Measurements from ENCODE around the gene PHYHIPL. TPM values are rescaled to one million over a fixed set of nuclear protein-coding genes. Genes with fewer than 3 reads are reported as not detected.

Gene PHYHIPL
- total and polyA plus RNA-seq, 2 donors (not counting 3 experiments of a cell fraction or from before 2014, with no cell fraction given): not detected

- H3K27me3 ChIP-seq (ENCODE audit: control insufficient read depth in 2 of 2, insufficient read depth in 2 of 2, low read length in 2 of 2): no peaks in the 10 kb centered on the region
- no peaks in the 10 kb centered on the region for H4K20me1 ChIP-seq (replicated peaks; ENCODE audit: control insufficient read depth, extremely low read depth, insufficient read depth, low read length)
- H3K9ac ChIP-seq (replicated peaks; ENCODE audit: extremely low read depth, insufficient read depth, low read length): no peak overlapping the region
- no peaks in the 10 kb centered on the region for H3K36me3 ChIP-seq (ENCODE audit: control insufficient read depth in 2 of 2, extremely low read depth in 1 of 2, insufficient read depth in 2 of 2, low read length in 2 of 2)
- H3K79me2 ChIP-seq (ENCODE audit: control insufficient read depth, insufficient read depth, low read length): no peaks in the 10 kb centered on the region
- no TSS peak for BruUV-seq (replicated peaks)
- no peaks in the 10 kb centered on the region for H3K9me3 ChIP-seq (replicated peaks; ENCODE audit: control insufficient read depth, insufficient read depth, low read length)
- no peak overlapping the region for H3K4me2 ChIP-seq (ENCODE audit: insufficient read depth, low read length)
- no peak overlapping the region for H3K27ac ChIP-seq (ENCODE audit: insufficient read depth, low read depth, low read length)
- ChIA-PET POLR2A (no interaction called here), CTCF (no interaction called here)
- H3K4me1 ChIP-seq (ENCODE audit: control insufficient read depth, extremely low read depth, insufficient read depth, low read length): no peaks in the 10 kb centered on the region
- no peak for TF ChIP-seq EZH2 (IDR thresholded peaks at IDR 0.05; ENCODE audit: borderline replicate concordance, low read depth, low read length, severe bottlenecking)
- TF ChIP-seq POLR2A (IDR thresholded peaks at IDR 0.05; ENCODE audit: low read depth, low read length): no peak
- TF ChIP-seq CTCF (IDR thresholded peaks at IDR 0.05; ENCODE audit: extremely low read depth in 1 of 2, insufficient read depth in 1 of 2, low read depth in 1 of 2, low read length in 2 of 2): no peak
- no peak for TF ChIP-seq MAX (IDR thresholded peaks at IDR 0.05; ENCODE audit: insufficient read depth, insufficient read length)
- TF ChIP-seq POLR2AphosphoS5 (IDR thresholded peaks at IDR 0.05; ENCODE audit: insufficient read depth, low read depth, low read length): no peak
- TF ChIP-seq FOS (IDR thresholded peaks at IDR 0.05; ENCODE audit: borderline replicate concordance, insufficient read depth, low read length): no peak
- TF ChIP-seq MYC (IDR thresholded peaks at IDR 0.05; ENCODE audit: low read depth, low read length): no peak
- TF ChIP-seq JUN (IDR thresholded peaks at IDR 0.05; ENCODE audit: borderline replicate concordance, insufficient read depth, insufficient read length, low read depth): no peak
- no peak for TF ChIP-seq GATA2 (IDR thresholded peaks at IDR 0.05; ENCODE audit: insufficient read depth, insufficient read length, low read depth, low read length)
- DNase-seq (ENCODE audit: low read depth, low spot score): no peak
- intact Hi-C loops (cut with micrococcal nuclease) (no loop called here), dilution Hi-C loops (cut with MboI; ENCODE audit: extremely low pct_ligation_motif_present, low sequenced_read_pairs) (no loop called here)
- no peaks in the 10 kb centered on the region for H3K9me1 ChIP-seq (replicated peaks; ENCODE audit: control insufficient read depth, extremely low read depth, insufficient read depth, low read length)
- no peak overlapping the region for H2AFZ ChIP-seq (ENCODE audit: low read depth, low read length)
- H3K4me3 ChIP-seq (replicated peaks in 1 of 3; ENCODE audit: insufficient read depth in 1 of 3, low read depth in 1 of 3, low read length in 3 of 3): no peak overlapping the region
- FAIRE-seq: no peak
Measured at GRCh38 chr10:59126991-59127390, 49.5 kb upstream of the PHYHIPL start.

Measured in endothelial cell of umbilical vein (primary cell).